ENCODE results near the gene CLTRN. TPM values are rescaled to one million over a fixed set of nuclear protein-coding genes. Genes with fewer than 3 reads are reported as not detected.

The CLTRN gene
- total RNA-seq, 1 donor = 0.18 TPM

GRCh38 chrX:15579778-15580747 is 84.5 kb downstream of the CLTRN start:
- no peak overlapping the region for H3K4me3 ChIP-seq (ENCODE audit: low read depth, low read length)
- DNase-seq (ENCODE audit: low read depth) = peak; percentile 93
- TF ChIP-seq, protein P1, sequence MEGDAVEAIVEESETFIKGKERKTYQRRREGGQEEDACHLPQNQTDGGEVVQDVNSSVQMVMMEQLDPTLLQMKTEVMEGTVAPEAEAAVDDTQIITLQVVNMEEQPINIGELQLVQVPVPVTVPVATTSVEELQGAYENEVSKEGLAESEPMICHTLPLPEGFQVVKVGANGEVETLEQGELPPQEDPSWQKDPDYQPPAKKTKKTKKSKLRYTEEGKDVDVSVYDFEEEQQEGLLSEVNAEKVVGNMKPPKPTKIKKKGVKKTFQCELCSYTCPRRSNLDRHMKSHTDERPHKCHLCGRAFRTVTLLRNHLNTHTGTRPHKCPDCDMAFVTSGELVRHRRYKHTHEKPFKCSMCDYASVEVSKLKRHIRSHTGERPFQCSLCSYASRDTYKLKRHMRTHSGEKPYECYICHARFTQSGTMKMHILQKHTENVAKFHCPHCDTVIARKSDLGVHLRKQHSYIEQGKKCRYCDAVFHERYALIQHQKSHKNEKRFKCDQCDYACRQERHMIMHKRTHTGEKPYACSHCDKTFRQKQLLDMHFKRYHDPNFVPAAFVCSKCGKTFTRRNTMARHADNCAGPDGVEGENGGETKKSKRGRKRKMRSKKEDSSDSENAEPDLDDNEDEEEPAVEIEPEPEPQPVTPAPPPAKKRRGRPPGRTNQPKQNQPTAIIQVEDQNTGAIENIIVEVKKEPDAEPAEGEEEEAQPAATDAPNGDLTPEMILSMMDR (IDR thresholded peaks at IDR 0.05; ENCODE audit: insufficient read depth, low read length) = no peak

Other genes starting within 250 kb of the CLTRN start
- gene PIR, start 171.5 kb downstream of the CLTRN start, total RNA-seq (ENCODE audit: low replicate concordance) = 15.9 and 40.8 TPM in 2 replicates
- gene BMX, start 164.0 kb downstream of the CLTRN start, total RNA-seq (ENCODE audit: low replicate concordance) = 0.18 and 0.90 TPM in 2 replicates
- gene ACE2, start 63.8 kb downstream of the CLTRN start, total RNA-seq (ENCODE audit: low replicate concordance) = 0.09 TPM in 1 of 2 replicates, not detected in the other
- gene CA5B, start 73.5 kb upstream of the CLTRN start, total RNA-seq (ENCODE audit: low replicate concordance) = 9.1 and 39.6 TPM in 2 replicates
- gene ZRSR2, start 125.7 kb upstream of the CLTRN start, total RNA-seq (ENCODE audit: low replicate concordance) = 3.4 and 6.0 TPM in 2 replicates
- gene AP1S2, start 190.0 kb upstream of the CLTRN start, total RNA-seq (ENCODE audit: low replicate concordance) = 43.8 and 51.3 TPM in 2 replicates

Data from fibroblast of the aortic adventitia (primary cell).